ENCODE data around the gene DLX6.
"Not testable (repeated sequence)": the region's sequence is repeated elsewhere in the genome, so short reads cannot be mapped to it uniquely, and the experiment has no call there.

The DLX6 gene

GRCh38 chr7:97024209-97025129, 19.1 kb downstream of the DLX6 start, which contains the start of gene DLX5:
Gene DLX5 (minus strand): TSS chr7:97024831. CDS start chr7:97024623, 208 bp downstream.
- DNase-seq: no peak

- no peak for DNase-seq
Measured at GRCh38 chr7:97025130-97025499, 19.8 kb downstream of the DLX6 start.

- no peak for DNase-seq
Measured at GRCh38 chr7:97025983-97026714, 20.8 kb downstream of the DLX6 start.

GRCh38 chr7:97026715-97027426, 21.5 kb downstream of the DLX6 start:
- no peak for DNase-seq

GRCh38 chr7:97027427-97028234, 22.3 kb downstream of the DLX6 start:
- DNase-seq: no peak

- DNase-seq: not testable (repeated sequence)
Measured at GRCh38 chr7:97034213-97034852, 29.0 kb downstream of the DLX6 start.

- DNase-seq: no peak
Measured at GRCh38 chr7:97039374-97040065, 34.2 kb downstream of the DLX6 start.

- DNase-seq: no peak
Measured at GRCh38 chr7:97043281-97043680, 37.9 kb downstream of the DLX6 start.
